GM18499 (cell line): Measurements from ENCODE around the gene TMEFF1.
"Not testable (repeated sequence)": the region's sequence is repeated elsewhere in the genome, so short reads cannot be mapped to it uniquely, and the experiment has no call there.

ENCODE experiments used
- ATAC-seq: cut with Tn5 transposase; IDR thresholded peaks from one replicate; pipeline ENCODE4 v1.9.1; 2021; ENCODE audit warnings: moderate number of reproducible peaks; ENCODE audit not compliant: insufficient read depth, unreplicated experiment

TMEFF1 gene

GRCh38 chr9:100486479-100487176, 13.7 kb downstream of the TMEFF1 start:
- no peak for ATAC-seq

DNA sequence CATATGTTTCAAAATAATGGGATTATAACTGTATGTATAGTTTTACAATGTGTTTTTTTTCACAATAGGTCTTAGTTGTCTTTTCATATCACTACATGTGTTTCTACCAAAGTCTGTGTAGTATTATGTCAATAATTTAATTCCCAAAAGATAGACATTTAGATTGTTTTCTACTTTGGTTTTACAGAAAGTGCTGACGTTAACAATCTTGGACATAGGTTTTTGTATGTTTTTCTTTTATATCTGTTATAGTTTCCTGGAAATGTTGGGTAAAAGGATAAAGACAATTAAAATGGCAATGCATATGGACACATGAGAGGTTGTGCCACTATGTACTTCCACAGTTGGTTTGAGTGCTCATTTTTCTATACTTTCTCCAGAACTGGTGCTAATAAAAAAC, 15.2 kb downstream of the TMEFF1 start:
- ATAC-seq = no peak

- no peak for ATAC-seq
Measured at GRCh38 chr9:100489836-100490235, 16.9 kb downstream of the TMEFF1 start.

GRCh38 chr9:100492952-100493351, 20.0 kb downstream of the TMEFF1 start:
- ATAC-seq = no peak

DNA sequence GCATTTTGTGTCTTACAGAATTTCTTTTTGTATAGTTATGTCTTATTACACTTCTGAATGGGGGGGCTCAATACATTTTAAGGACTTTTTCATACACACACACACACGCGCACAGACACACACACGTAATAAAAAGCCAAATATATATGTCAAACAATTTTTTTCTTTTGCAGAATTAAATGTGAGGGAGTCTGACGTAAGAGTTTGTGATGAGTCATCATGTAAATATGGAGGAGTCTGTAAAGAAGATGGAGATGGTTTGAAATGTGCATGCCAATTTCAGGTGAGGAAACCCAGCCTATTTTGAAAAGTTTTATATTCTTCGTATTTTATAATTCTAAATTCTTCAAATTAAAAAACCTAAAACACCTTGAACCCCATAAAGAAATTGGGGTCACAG, 25.6 kb downstream of the TMEFF1 start:
- no peak for ATAC-seq

- ATAC-seq = no peak
Measured at GRCh38 chr9:100499460-100499859, 26.5 kb downstream of the TMEFF1 start.

GRCh38 chr9:100499866-100500265, 26.9 kb downstream of the TMEFF1 start:
- ATAC-seq = no peak

- no peak for ATAC-seq
Measured at GRCh38 chr9:100505564-100506159, 32.7 kb downstream of the TMEFF1 start.

GRCh38 chr9:100507350-100507749, 34.4 kb downstream of the TMEFF1 start:
- ATAC-seq = not testable (repeated sequence)

- ATAC-seq = no peak
Measured at GRCh38 chr9:100511205-100511604, 38.3 kb downstream of the TMEFF1 start.

GRCh38 chr9:100515578-100516494, 42.9 kb downstream of the TMEFF1 start:
- no peak for ATAC-seq

GRCh38 chr9:100521282-100521681, 48.3 kb downstream of the TMEFF1 start:
- no peak for ATAC-seq

DNA sequence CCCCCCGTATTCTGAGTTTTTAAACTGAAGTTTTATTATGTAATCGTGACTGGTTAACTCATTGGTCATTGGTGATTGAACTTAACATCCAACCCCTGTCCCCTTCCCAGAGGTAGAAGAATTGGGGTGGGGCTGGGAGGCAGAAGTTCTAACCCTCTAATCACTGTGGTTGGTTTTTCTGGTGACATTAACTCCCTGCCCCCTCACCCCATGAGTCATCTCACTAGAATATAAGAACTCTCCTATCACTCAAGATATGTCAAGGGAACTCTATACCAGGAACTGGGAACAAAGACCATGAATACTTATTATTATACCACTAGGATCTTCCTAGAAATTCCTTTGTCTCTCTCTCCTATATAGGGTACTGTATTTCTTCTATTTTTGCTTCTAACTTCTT, 52.6 kb downstream of the TMEFF1 start:
- no peak for ATAC-seq

DNA sequence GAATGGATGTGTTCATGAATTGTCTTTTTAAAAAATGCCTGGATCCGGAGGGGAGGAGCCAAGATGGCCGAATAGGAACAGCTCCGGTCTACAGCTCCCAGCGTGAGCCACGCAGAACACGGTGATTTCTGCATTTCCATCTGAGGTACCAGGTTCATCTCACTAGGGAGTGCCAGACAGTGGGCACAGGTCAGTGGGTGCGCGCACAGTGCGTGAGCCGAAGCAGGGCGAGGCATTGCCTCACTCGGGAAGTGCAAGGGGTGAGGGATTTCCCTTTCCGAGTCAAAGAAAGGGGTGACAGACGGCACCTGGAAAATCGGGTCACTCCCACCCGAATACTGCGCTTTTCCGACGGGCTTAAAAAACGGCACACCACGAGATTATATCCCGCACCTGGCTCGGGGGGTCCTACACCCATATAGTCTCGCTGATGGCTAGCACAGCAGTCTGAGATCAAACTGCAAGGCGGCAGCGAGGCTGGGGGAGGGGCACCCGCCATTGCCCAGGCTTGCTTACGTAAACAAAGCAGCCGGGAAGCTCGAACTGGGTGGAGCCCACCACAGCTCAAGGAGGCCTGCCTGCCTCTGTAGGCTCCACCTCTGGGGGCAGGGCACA, 54.3 kb downstream of the TMEFF1 start:
- not testable (repeated sequence) for ATAC-seq

- no peak for ATAC-seq
Measured at GRCh38 chr9:100534401-100534800, 61.5 kb downstream of the TMEFF1 start.

- no peak for ATAC-seq
Measured at GRCh38 chr9:100540327-100540726, 67.4 kb downstream of the TMEFF1 start.

DNA sequence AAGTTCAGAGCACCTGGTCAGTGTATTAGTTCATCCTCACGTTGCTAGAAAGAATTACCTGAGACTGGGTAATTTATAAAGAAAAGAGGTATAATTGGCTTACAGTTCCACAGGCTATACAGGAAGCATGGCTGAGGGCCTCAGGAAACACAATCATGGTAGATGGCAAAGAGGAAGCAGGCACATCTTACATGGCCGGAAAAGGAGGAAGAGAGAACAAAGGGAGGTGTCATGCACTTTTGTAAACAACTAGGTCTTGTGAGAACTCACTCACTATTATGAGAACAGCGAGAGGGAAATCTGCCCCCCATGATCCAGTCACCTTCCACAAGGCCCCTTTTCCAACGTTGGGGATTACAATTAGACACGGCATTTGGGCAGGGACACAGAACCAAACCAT, 76.1 kb downstream of the TMEFF1 start:
- no peak for ATAC-seq

DNA sequence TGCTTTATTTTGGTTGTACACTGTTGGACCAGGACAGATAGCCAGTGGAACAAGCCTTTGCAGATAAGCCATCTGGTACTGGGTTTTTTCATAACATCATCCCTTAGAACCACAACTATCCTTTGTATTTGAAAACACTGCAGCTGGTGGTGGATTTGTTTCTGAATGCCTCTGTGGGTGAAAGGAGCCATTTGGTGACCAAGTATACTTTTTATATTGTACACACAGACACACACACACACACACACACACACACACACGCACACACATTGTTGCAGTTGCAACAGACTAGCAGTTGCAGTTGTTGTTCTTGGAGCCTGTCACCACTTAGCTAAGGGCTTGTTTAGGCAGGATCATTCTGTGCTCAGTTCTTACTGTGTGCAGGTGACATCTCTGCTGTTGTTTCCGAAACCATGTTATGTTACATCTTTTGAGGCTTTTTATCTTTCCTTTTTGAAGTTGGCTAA, 82.0 kb downstream of the TMEFF1 start:
- no peak for ATAC-seq

DNA sequence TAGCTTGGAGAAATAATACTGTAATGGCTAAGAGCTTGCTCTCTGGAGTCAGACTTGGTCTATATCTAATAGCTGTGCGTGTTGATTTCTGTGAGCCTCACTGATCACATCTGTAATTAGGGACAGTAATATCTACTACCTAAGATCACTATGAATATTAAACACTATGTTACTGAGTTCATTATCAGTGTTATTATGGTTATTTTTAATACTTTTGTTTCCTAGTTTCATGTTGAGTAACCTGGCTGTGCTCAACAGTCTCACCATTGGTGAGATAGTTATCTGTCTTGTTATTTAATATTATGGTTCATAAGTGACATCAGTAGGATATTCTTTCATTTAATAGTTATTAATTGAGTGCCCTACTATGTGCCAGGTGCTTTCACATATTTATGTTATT, 82.5 kb downstream of the TMEFF1 start:
- ATAC-seq = peak; percentile 88

GRCh38 chr9:100557053-100557452, 84.1 kb downstream of the TMEFF1 start:
- no peak for ATAC-seq

DNA sequence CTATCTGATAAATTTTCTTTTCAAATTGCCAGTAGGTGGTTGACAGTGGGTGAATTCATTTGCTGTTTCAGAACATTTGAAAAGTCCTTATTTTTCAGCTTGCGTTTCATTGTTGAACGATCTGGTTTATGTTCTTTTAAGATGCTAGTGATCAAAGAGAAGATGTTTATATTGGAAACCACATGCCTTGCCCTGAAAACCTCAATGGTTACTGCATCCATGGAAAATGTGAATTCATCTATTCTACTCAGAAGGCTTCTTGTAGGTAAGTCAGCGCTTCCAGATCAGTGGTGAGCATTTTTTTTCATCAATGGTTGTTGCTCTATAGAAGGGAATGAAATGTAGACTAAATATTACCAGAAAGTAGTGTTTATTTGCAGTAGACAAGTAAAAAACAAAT, 88.3 kb downstream of the TMEFF1 start:
- no peak for ATAC-seq
